ENCODE measurements around the gene CAMK2G. TPM values are rescaled to one million over a fixed set of nuclear protein-coding genes. Genes with fewer than 3 reads are reported as not detected.
A peak's percentile ranks its signal among the peaks of the same experiment; 100 is the strongest.

CAMK2G gene
- total RNA-seq, 4 donors from 2014 or later = 72.0 to 131 (median 83.0) TPM

DNA sequence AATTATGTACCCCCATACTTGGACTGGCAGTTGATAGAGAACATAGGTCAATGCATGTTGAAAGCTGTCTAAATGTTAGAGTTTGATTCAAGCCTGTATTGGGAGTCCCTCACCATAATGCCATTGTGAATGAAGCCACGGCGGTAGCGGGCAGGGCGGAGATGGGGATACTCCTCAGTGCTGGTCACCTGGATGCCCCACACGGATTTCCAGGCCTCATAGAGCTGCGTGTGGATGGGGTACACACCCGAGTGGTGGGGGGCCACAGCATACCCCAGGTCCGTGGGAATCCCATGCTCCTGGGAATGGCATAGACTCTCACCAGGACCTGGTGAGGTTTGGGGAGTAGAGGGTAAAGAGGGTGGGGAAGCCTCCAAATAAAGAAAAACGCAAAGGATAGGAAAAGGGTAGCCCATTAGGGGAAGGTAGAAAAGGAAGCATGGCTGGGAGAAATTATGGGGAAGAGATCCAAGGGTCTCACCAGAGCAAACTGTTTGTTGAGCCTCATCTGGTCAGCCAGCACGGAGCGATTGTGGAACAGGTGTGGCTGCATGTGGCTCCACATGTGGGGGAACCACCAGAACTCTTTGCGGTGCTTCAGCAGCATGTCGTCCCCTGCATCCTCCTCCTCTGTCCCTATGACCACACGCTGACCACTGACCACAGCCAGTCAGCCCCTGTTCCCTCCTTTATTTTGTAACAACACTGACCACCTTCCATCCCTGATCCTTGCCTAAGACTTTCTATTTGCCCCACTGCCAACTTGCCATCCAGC lies 68.0 kb downstream of the CAMK2G start:
- Histone ChIP-seq H3K4me1 (peaks cover 0 to 21% (median 8%) of the 10 kb centered on the region in 4 donors), H3K27ac (no peak overlapping the region), H3K9me3 (no peaks in the 10 kb centered on the region), H3K36me3 (peaks cover 0 to 61% (median 14%) of the 10 kb centered on the region in 4 donors), H3K27me3 (no peaks in the 10 kb centered on the region), H3K4me3 (no peak overlapping the region)
- DNase-seq = no peak
- WGBS, 2 donors (ENCODE audit: low coverage in 1 of 2) = 93 to 100% methylated on average over 1 to 14 of the region's 14 CpGs
- intact Hi-C loops (cut with DNase I; ENCODE audit: low total_unique reads) = no loop called here
- TF ChIP-seq POLR2A (IDR thresholded peaks at IDR 0.05) (no peak), CTCF (IDR thresholded peaks at IDR 0.05) (no peak), POLR2AphosphoS5 (IDR thresholded peaks at IDR 0.05) (no peak), EP300 (IDR thresholded peaks at IDR 0.05; ENCODE audit: low read depth) (no peak)
- in situ Hi-C loops (cut with MboI; ENCODE audit: low pct_ligation_motif_present in 1 of 4, low pct_unique_long_range_greater_than_20kb in 1 of 4, low sequenced_read_pairs in 3 of 4) = no loop called here

DNA sequence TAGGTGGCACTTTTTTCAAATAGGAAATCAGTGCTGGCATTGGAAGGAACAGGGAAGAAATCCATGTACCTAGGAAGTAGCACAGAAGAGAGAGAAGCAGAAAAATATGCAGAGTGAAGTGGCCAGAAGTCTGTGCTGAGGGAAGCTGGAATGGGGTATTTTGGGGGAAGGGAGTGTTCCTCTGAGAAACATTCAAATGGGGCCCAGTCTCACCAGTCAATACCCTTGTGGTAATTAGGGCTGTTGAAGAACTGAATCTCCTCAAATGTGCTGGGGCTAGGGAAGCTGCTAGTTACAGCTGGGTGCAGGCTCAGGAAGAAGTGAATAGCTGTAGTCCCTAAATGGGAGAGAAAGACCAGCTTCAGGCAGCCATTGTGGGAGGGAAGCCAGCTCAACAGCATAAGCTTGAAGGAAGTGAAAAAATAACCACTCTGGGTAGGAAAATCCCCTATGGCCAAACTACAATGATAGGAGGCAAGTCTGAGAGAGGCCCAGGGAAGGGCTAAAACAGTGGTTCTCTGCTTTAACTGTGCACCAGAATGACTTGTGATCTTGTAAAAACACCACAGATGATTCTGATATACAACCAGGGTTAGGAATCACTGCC lies 70.6 kb downstream of the CAMK2G start:
- Histone ChIP-seq H3K9me3 (no peaks in the 10 kb centered on the region), H3K4me3 (no peak overlapping the region), H3K4me1 (peaks cover 0 to 6% (median 0%) of the 10 kb centered on the region in 4 donors), H3K27me3 (no peaks in the 10 kb centered on the region), H3K27ac (no peak overlapping the region), H3K36me3 (peaks cover 0 to 61% (median 15%) of the 10 kb centered on the region in 4 donors)
- TF ChIP-seq POLR2AphosphoS5 (IDR thresholded peaks at IDR 0.05) (no peak), POLR2A (IDR thresholded peaks at IDR 0.05) (no peak), EP300 (IDR thresholded peaks at IDR 0.05; ENCODE audit: low read depth) (no peak), CTCF (IDR thresholded peaks at IDR 0.05) (no peak)
- in situ Hi-C loops (cut with MboI; ENCODE audit: low pct_ligation_motif_present in 1 of 4, low pct_unique_long_range_greater_than_20kb in 1 of 4, low sequenced_read_pairs in 3 of 4) = no loop called here
- no peak for DNase-seq
- intact Hi-C loops (cut with DNase I; ENCODE audit: low total_unique reads) = no loop called here

DNA sequence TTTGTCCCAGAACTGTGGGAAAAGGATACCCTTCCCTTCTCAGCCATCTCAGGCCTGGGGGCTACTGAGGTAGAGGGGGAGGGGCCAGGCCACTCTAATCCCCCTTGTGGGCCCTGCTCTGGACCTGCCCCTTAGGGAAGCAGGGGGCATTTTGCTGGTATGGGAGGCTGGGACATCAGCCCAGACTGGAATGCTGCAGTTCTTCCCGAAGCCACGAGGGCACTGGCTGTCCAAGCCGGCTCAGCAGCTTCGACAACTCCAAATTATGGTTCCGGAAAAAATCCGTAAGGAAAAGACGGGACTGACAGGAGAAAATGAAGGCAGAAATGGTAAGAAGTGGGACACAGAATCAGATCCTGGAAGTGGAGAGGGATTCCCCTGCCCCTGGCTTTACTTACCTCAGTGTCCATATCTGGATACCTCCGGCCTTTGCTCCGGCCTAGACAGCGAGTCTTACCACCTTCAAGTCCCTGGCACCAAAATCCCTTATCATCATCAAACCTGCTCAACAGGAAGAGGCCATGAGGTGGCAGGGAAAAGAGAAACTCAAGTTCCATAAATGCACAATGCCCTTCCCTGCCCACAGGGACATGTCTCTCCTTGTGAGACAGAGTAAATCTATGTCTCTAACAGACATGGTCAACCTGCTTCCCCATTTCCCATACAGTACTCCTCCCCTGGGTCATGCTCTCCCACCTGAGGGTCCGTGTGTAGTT lies 71.9 kb downstream of the CAMK2G start:
- 81 to 86% methylated on average over 7 to 11 of the region's 11 CpGs for WGBS, 2 donors (ENCODE audit: low coverage in 1 of 2)
- no peak for DNase-seq
- in situ Hi-C loops (cut with MboI; ENCODE audit: low pct_ligation_motif_present in 1 of 4, low pct_unique_long_range_greater_than_20kb in 1 of 4, low sequenced_read_pairs in 3 of 4) = no loop called here

GRCh38 chr10:73801253-73801590 lies 73.1 kb downstream of the CAMK2G start:
- H3K4me3 ChIP-seq = no peak overlapping the region
- peak in 1 of 3 donors; percentile 15 for TF ChIP-seq POLR2AphosphoS5 (IDR thresholded peaks at IDR 0.05)
- TF ChIP-seq EP300 (IDR thresholded peaks at IDR 0.05; ENCODE audit: low read depth) = no peak
- H3K36me3 ChIP-seq = peaks cover 0 to 56% (median 23%) of the 10 kb centered on the region in 4 donors
- DNase-seq = no peak
- H3K27ac ChIP-seq = no peak overlapping the region
- H3K4me1 ChIP-seq = no peaks in the 10 kb centered on the region
- intact Hi-C loops (cut with DNase I; ENCODE audit: low total_unique reads) (no loop called here), in situ Hi-C loops (cut with MboI; ENCODE audit: low pct_ligation_motif_present in 1 of 4, low pct_unique_long_range_greater_than_20kb in 1 of 4, low sequenced_read_pairs in 3 of 4) (no loop called here)
- no peaks in the 10 kb centered on the region for H3K9me3 ChIP-seq
- WGBS, 2 donors (ENCODE audit: low coverage in 1 of 2) = 94% methylated on average over 13 of the region's 13 CpGs; no CpG with 5 or more reads in 1 of the 2 donors
- no peaks in the 10 kb centered on the region for H3K27me3 ChIP-seq

More for the DNA sequence above, 71.9 kb downstream of the CAMK2G start:
- H3K27me3 ChIP-seq = no peaks in the 10 kb centered on the region
- H3K27ac ChIP-seq = no peak overlapping the region
- peaks cover 0 to 6% (median 0%) of the 10 kb centered on the region in 4 donors for H3K4me1 ChIP-seq
- TF ChIP-seq POLR2AphosphoS5 (IDR thresholded peaks at IDR 0.05) = peak in 1 of 3 donors; percentile 36
- TF ChIP-seq EP300 (IDR thresholded peaks at IDR 0.05; ENCODE audit: low read depth) = no peak
- intact Hi-C loops (cut with DNase I; ENCODE audit: low total_unique reads) = no loop called here
- H3K9me3 ChIP-seq = no peaks in the 10 kb centered on the region
- H3K36me3 ChIP-seq = peaks cover 0 to 61% (median 19%) of the 10 kb centered on the region in 4 donors
- no peak overlapping the region for H3K4me3 ChIP-seq
